ENCODE data around the gene COL6A2. TPM values are rescaled to one million over a fixed set of nuclear protein-coding genes. Genes with fewer than 3 reads are reported as not detected.

Gene COL6A2
- total RNA-seq, 1 donor from 2014 or later = 24.0 TPM

DNA sequence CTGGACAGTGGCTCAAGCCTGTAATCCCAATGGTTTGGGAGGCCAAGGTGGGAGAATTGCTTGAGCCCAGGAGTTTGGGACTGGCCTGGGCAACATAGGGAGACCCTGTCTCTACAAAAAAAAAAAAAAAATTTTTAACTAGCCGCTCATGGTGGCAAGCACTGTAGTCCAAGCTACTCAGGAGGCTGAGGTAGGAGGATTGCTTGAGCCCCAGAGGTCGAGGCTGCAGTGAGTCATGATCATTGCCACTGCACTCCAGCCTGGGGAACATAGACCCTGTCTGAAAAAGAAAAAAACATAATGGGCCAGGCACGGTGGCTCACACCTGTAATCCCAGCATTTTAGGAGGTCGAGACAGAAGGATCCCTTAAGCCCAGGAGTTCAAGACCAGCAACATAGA is 81.0 kb downstream of the COL6A2 start:
- no peak for DNase-seq

Other genes starting within 250 kb of the COL6A2 start
- 8.5 and 32.7 TPM in 2 replicates for gene COL6A1, start 116.3 kb upstream of the COL6A2 start, total RNA-seq
- gene FTCD, start 57.5 kb downstream of the COL6A2 start, total RNA-seq = 0.05 and 0.17 TPM in 2 replicates
- gene SPATC1L, start 86.3 kb downstream of the COL6A2 start, total RNA-seq = 6.1 and 9.4 TPM in 2 replicates
- gene LSS, start 130.7 kb downstream of the COL6A2 start, total RNA-seq = 85.3 and 134 TPM in 2 replicates
- gene MCM3AP, start 187.5 kb downstream of the COL6A2 start, total RNA-seq = 97.7 and 121 TPM in 2 replicates
- gene YBEY, start 188.2 kb downstream of the COL6A2 start, total RNA-seq = 10.6 and 12.9 TPM in 2 replicates
- gene C21orf58, start 225.8 kb downstream of the COL6A2 start, total RNA-seq = 3.1 and 6.7 TPM in 2 replicates
- gene PCNT, start 226.0 kb downstream of the COL6A2 start, total RNA-seq = 20.9 and 40.8 TPM in 2 replicates